ENCODE data around the gene PRKAR1B.

The PRKAR1B gene

GRCh38 chr7:518630-519483 lies 208.2 kb downstream of the PRKAR1B start:
- peak overlapping the region; percentile 59 for H2BK120ac ChIP-seq (ENCODE audit: low read depth, low read length)
- H2BK12ac ChIP-seq (ENCODE audit: low read length in 2 of 2), result peak overlapping the region in 1 of 2 experiments; percentile 59

GRCh38 chr7:517774-518629 lies 209.1 kb downstream of the PRKAR1B start:
- WGBS, result 1% methylated on average over 41 of the region's 70 CpGs
- H2BK5ac ChIP-seq (ENCODE audit: low read depth, low read length, poor library complexity, severe bottlenecking), result no peak overlapping the region
- peak overlapping the region; percentile 94 for H3K4me2 ChIP-seq (ENCODE audit: low read length, poor library complexity, severe bottlenecking)

More at GRCh38 chr7:518630-519483, 208.2 kb downstream of the PRKAR1B start:
- H3K4me1 ChIP-seq (ENCODE audit: control insufficient read depth, insufficient read depth, low read depth, low read length), result peaks cover 56% of the 10 kb centered on the region
- H3K27ac ChIP-seq (ENCODE audit: low read length, poor library complexity, severe bottlenecking), result no peak overlapping the region
- peak overlapping the region; percentile 48 for H4K91ac ChIP-seq (ENCODE audit: low read length)
- no peaks in the 10 kb centered on the region for H3K9me3 ChIP-seq (ENCODE audit: control insufficient read depth, low read length)
- peaks cover 23 to 34% of the 10 kb centered on the region in 2 experiments for H3K27me3 ChIP-seq (ENCODE audit: control insufficient read depth in 1 of 2, insufficient read depth in 1 of 2, low read length in 2 of 2)
- H3K4me2 ChIP-seq (ENCODE audit: low read length, poor library complexity, severe bottlenecking), result peak overlapping the region; percentile 94
- peak overlapping the region; percentile 76 for H2AFZ ChIP-seq (ENCODE audit: low read depth, low read length)
- peaks cover 0 to 6% of the 10 kb centered on the region in 2 experiments for H3K36me3 ChIP-seq (ENCODE audit: control insufficient read depth in 1 of 2, insufficient read depth in 2 of 2, low read depth in 1 of 2, low read length in 2 of 2)
- peak overlapping the region; percentile 41 for H3K9ac ChIP-seq (ENCODE audit: low read length)
- peaks cover 13% of the 10 kb centered on the region for H3K79me1 ChIP-seq (replicated peaks; ENCODE audit: low read length, poor library complexity, severe bottlenecking)
- peak overlapping the region in 1 of 2 experiments; percentile 61 for H3K23ac ChIP-seq (ENCODE audit: low read length in 2 of 2)
- peak overlapping the region; percentile 67 to 87 for H3K18ac ChIP-seq (ENCODE audit: low read depth in 1 of 2, low read length in 2 of 2)
- peak overlapping the region in 1 of 2 experiments; percentile 32 for H3K4ac ChIP-seq (ENCODE audit: low read depth in 1 of 2, low read length in 2 of 2)
- under 1% methylated on average over 66 of the region's 93 CpGs for WGBS
- peak overlapping the region; percentile 37 for H4K8ac ChIP-seq (ENCODE audit: low read length)
- peak overlapping the region; percentile 70 to 72 for H3K4me3 ChIP-seq (ENCODE audit: insufficient read depth in 1 of 2, low read depth in 1 of 2, low read length in 2 of 2)
- peak overlapping the region in 1 of 2 experiments; percentile 82 for H3K14ac ChIP-seq (ENCODE audit: low read length in 2 of 2)
- DNase-seq, result peak; percentile 83
- no peak overlapping the region for H2AK5ac ChIP-seq (ENCODE audit: low read length, severe bottlenecking)
- no peak overlapping the region for H2BK15ac ChIP-seq (ENCODE audit: low read depth, poor library complexity, severe bottlenecking)
- peak overlapping the region; percentile 67 for H2BK5ac ChIP-seq (ENCODE audit: low read depth, low read length, poor library complexity, severe bottlenecking)

GRCh38 chr7:516606-517456 lies 210.2 kb downstream of the PRKAR1B start:
- Histone ChIP-seq H4K8ac (ENCODE audit: low read length) (peak overlapping the region; percentile 77), H3K23ac (ENCODE audit: low read length in 2 of 2) (peak overlapping the region in 1 of 2 experiments; percentile 61), H2AK5ac (ENCODE audit: low read length, severe bottlenecking) (no peak overlapping the region)

More at GRCh38 chr7:517774-518629, 209.1 kb downstream of the PRKAR1B start:
- Histone ChIP-seq H3K36me3 (ENCODE audit: control insufficient read depth in 1 of 2, insufficient read depth in 2 of 2, low read depth in 1 of 2, low read length in 2 of 2) (peaks cover 0 to 9% of the 10 kb centered on the region in 2 experiments), H3K9me3 (ENCODE audit: control insufficient read depth, low read length) (no peaks in the 10 kb centered on the region), H4K8ac (ENCODE audit: low read length) (no peak overlapping the region), H3K27me3 (ENCODE audit: control insufficient read depth in 1 of 2, insufficient read depth in 1 of 2, low read length in 2 of 2) (peaks cover 20 to 26% of the 10 kb centered on the region in 2 experiments), H3K4ac (ENCODE audit: low read depth in 1 of 2, low read length in 2 of 2) (no peak overlapping the region), H2AK5ac (ENCODE audit: low read length, severe bottlenecking) (no peak overlapping the region), H4K91ac (ENCODE audit: low read length) (no peak overlapping the region), H3K14ac (ENCODE audit: low read length in 2 of 2) (no peak overlapping the region), H3K9ac (ENCODE audit: low read length) (peak overlapping the region; percentile 64), H3K79me1 (replicated peaks; ENCODE audit: low read length, poor library complexity, severe bottlenecking) (peaks cover 19% of the 10 kb centered on the region), H2BK12ac (ENCODE audit: low read length in 2 of 2) (no peak overlapping the region), H3K4me1 (ENCODE audit: control insufficient read depth, insufficient read depth, low read depth, low read length) (peaks cover 62% of the 10 kb centered on the region), H3K23ac (ENCODE audit: low read length in 2 of 2) (no peak overlapping the region), H2BK15ac (ENCODE audit: low read depth, poor library complexity, severe bottlenecking) (no peak overlapping the region), H3K27ac (ENCODE audit: low read length, poor library complexity, severe bottlenecking) (no peak overlapping the region), H2BK120ac (ENCODE audit: low read depth, low read length) (peak overlapping the region; percentile 94), H3K4me3 (ENCODE audit: insufficient read depth in 1 of 2, low read depth in 1 of 2, low read length in 2 of 2) (peak overlapping the region; percentile 70 to 71), H2AFZ (ENCODE audit: low read depth, low read length) (no peak overlapping the region), H3K18ac (ENCODE audit: low read depth in 1 of 2, low read length in 2 of 2) (peak overlapping the region; percentile 44 to 45)
- peak; percentile 77 for DNase-seq

More at GRCh38 chr7:516606-517456, 210.2 kb downstream of the PRKAR1B start:
- H3K4ac ChIP-seq (ENCODE audit: low read depth in 1 of 2, low read length in 2 of 2), result peak overlapping the region; percentile 51 to 70
- peaks cover 0 to 19% of the 10 kb centered on the region in 2 experiments for H3K36me3 ChIP-seq (ENCODE audit: control insufficient read depth in 1 of 2, insufficient read depth in 2 of 2, low read depth in 1 of 2, low read length in 2 of 2)
- H2BK12ac ChIP-seq (ENCODE audit: low read length in 2 of 2), result peak overlapping the region; percentile 11 to 60
- H3K4me3 ChIP-seq (ENCODE audit: insufficient read depth in 1 of 2, low read depth in 1 of 2, low read length in 2 of 2), result peak overlapping the region; percentile 66 to 70
- H3K79me1 ChIP-seq (replicated peaks; ENCODE audit: low read length, poor library complexity, severe bottlenecking), result peaks cover 29% of the 10 kb centered on the region
- H3K14ac ChIP-seq (ENCODE audit: low read length in 2 of 2), result no peak overlapping the region
- peaks cover 56% of the 10 kb centered on the region for H3K4me1 ChIP-seq (ENCODE audit: control insufficient read depth, insufficient read depth, low read depth, low read length)
- H3K27ac ChIP-seq (ENCODE audit: low read length, poor library complexity, severe bottlenecking), result no peak overlapping the region
- no peaks in the 10 kb centered on the region for H3K9me3 ChIP-seq (ENCODE audit: control insufficient read depth, low read length)
- 1% methylated on average over 70 of the region's 83 CpGs for WGBS
- peak overlapping the region; percentile 94 for H3K4me2 ChIP-seq (ENCODE audit: low read length, poor library complexity, severe bottlenecking)
- peak overlapping the region; percentile 45 to 80 for H3K18ac ChIP-seq (ENCODE audit: low read depth in 1 of 2, low read length in 2 of 2)
- peak overlapping the region; percentile 48 for H4K91ac ChIP-seq (ENCODE audit: low read length)
- H3K9ac ChIP-seq (ENCODE audit: low read length), result peak overlapping the region; percentile 54
- peaks cover 13 to 14% of the 10 kb centered on the region in 2 experiments for H3K27me3 ChIP-seq (ENCODE audit: control insufficient read depth in 1 of 2, insufficient read depth in 1 of 2, low read length in 2 of 2)
- H2BK5ac ChIP-seq (ENCODE audit: low read depth, low read length, poor library complexity, severe bottlenecking), result no peak overlapping the region
- peak overlapping the region; percentile 94 for H2BK120ac ChIP-seq (ENCODE audit: low read depth, low read length)
- peak overlapping the region; percentile 32 for H2AFZ ChIP-seq (ENCODE audit: low read depth, low read length)
- peak overlapping the region; percentile 69 for H2BK15ac ChIP-seq (ENCODE audit: low read depth, poor library complexity, severe bottlenecking)
- DNase-seq, result peak; percentile 88
